GM12875 (cell line): ENCODE data around the gene HMOX1.

Source experiments
- H3K4me3 ChIP-seq: one replicate; pipeline ENCODE4 v1.5.1; 2011; ENCODE audit warnings: low read depth, low read length, control low read depth
- CTCF ChIP-seq: IDR thresholded peaks from 2 replicates; pipeline ENCODE4 v1.5.1; 2011; ENCODE audit warnings: low read depth, mild to moderate bottlenecking, control low read depth, inconsistent platforms, low read length, moderate library complexity, borderline replicate concordance; ENCODE audit not compliant: insufficient read depth

HMOX1 gene

GRCh38 chr22:35381424-35382009, 621 bp downstream of the HMOX1 start:
- TF ChIP-seq CTCF = no peak
- peak overlapping the region; percentile 69 for H3K4me3 ChIP-seq

- H3K4me3 ChIP-seq = no peak overlapping the region
- TF ChIP-seq CTCF = no peak
These were observed 2.8 kb downstream of the HMOX1 start for GRCh38 chr22:35383679-35384071.

- no peak overlapping the region for H3K4me3 ChIP-seq
- TF ChIP-seq CTCF = no peak
These were observed 3.6 kb downstream of the HMOX1 start for GRCh38 chr22:35384527-35384926.

- TF ChIP-seq CTCF = no peak
These were observed 4.2 kb downstream of the HMOX1 start for GRCh38 chr22:35384975-35385588.

GRCh38 chr22:35386670-35387288, 5.9 kb downstream of the HMOX1 start:
- no peak for TF ChIP-seq CTCF
- H3K4me3 ChIP-seq = no peak overlapping the region

More at GRCh38 chr22:35384975-35385588, 4.2 kb downstream of the HMOX1 start:
- no peak overlapping the region for H3K4me3 ChIP-seq

- H3K4me3 ChIP-seq = no peak overlapping the region
- no peak for TF ChIP-seq CTCF
These were observed 10.0 kb downstream of the HMOX1 start for GRCh38 chr22:35390933-35391332.

GRCh38 chr22:35392357-35392756, 11.5 kb downstream of the HMOX1 start:
- H3K4me3 ChIP-seq = no peak overlapping the region
- no peak for TF ChIP-seq CTCF
